Left lung (tissue), 10 donors: Measurements from ENCODE around the gene RNFT2. TPM values are rescaled to one million over a fixed set of nuclear protein-coding genes. Genes with fewer than 3 reads are reported as not detected.

Source experiments
- ATAC-seq: fragments of 200-7000 bp; cut with Tn5 transposase; one replicate; pipeline ENCODE4 v1.9.1; 2020; ENCODE audit warnings: moderate library complexity
- DNase-seq, 4 donors: peaks; one replicate each; pipeline ENCODE4 v3.0.0-alpha.2; 2013 to 2020
- H3K27ac ChIP-seq, 2 donors: fragments of 200-600 bp; sonication (generic) in 1 of 2; one replicate each; pipeline versions ENCODE4 v1.5.0 to v1.8.0; 2020 to 2021
- H3K27me3 ChIP-seq, 2 donors: fragments of 200-600 bp; sonication (generic) in 1 of 2; one replicate each; pipeline versions ENCODE4 v1.5.0 to v1.8.0; 2020 to 2021
- H3K36me3 ChIP-seq, 2 donors: fragments of 200-600 bp; sonication (generic) in 1 of 2; one replicate each; pipeline versions ENCODE4 v1.5.0 to v1.8.0; 2020 to 2021
- H3K4me1 ChIP-seq, 2 donors: fragments of 200-600 bp; one replicate each; pipeline ENCODE4 v1.8.0; 2021
- H3K4me3 ChIP-seq, 2 donors: fragments of 200-600 bp; sonication (generic) in 1 of 2; one replicate each; pipeline versions ENCODE4 v1.5.0 to v1.8.0; 2020 to 2021; ENCODE audit warnings: mild to moderate bottlenecking in 1 of 2
- H3K9me3 ChIP-seq, 2 donors: fragments of 200-600 bp; sonication (generic) in 1 of 2; one replicate each; pipeline versions ENCODE4 v1.5.0 to v1.8.0; 2020 to 2021
- CTCF ChIP-seq, 2 donors: fragments of 200-600 bp; sonication (generic) in 1 of 2; IDR thresholded peaks; one replicate each; pipeline versions ENCODE4 v1.5.0 to v1.8.0; 2021; ENCODE audit warnings: antibody characterized with exemption in 2 of 2
- intact Hi-C, 2 donors: fragments of 100-400 bp; cut with DNase I; formaldehyde crosslinking; loops; one replicate each; pipeline versions ENCODE4 v1.11.2 to v1.14.2; 2022
- polyA plus RNA-seq, 6 donors: library from polyadenylated mRNA; unstranded; fragments of 120-200 nt; gene quantifications; one replicate each; pipeline ENCODE4 v1.2.1, GENCODE V29; 2013; ENCODE audit not compliant: insufficient read length in 6 of 6
- total RNA-seq, 2 donors: library from RNA; stranded (reverse); fragmentation: NEBNext Ultra II Directional; extraction: Animal tissue kit (Norgen Biotek cat#: 25700); gene quantifications; one replicate each; pipeline ENCODE4 v1.2.1, GENCODE V29; 2021
- donor health status: DM: no; HTN: yes; CAD: no.
- donor health status: DM: no; HTN: no; CAD: no.

Gene RNFT2
- total and polyA plus RNA-seq, 8 donors = 3.4 to 5.5 (median 3.9) TPM

- peaks cover 0 to 6% of the 10 kb centered on the region in 2 donors for H3K4me1 ChIP-seq
- H3K36me3 ChIP-seq = no peaks in the 10 kb centered on the region
- DNase-seq (no peak), ATAC-seq (no peak)
- no peak for TF ChIP-seq CTCF (IDR thresholded peaks at IDR 0.05)
- intact Hi-C loops = loop anchor here in 1 of 2 donors (10.0 kb wide), 1 partner anchor 453 kb away; no protein-coding TSS in a partner anchor
- no peaks in the 10 kb centered on the region for H3K27me3 ChIP-seq
- no peak overlapping the region for H3K4me3 ChIP-seq
- no peaks in the 10 kb centered on the region for H3K9me3 ChIP-seq
- no peak overlapping the region for H3K27ac ChIP-seq
Observed at GRCh38 chr12:116701432-116701831, 36.7 kb upstream of the RNFT2 start.

- H3K27me3 ChIP-seq = no peaks in the 10 kb centered on the region
- H3K27ac ChIP-seq = no peak overlapping the region
- intact Hi-C loops = loop anchor here in 1 of 2 donors (10.0 kb wide), 1 partner anchor 451 kb away; no protein-coding TSS in a partner anchor
- H3K4me1 ChIP-seq = peaks cover 0 to 6% of the 10 kb centered on the region in 2 donors
- peak; percentile 92 to 93 for TF ChIP-seq CTCF (IDR thresholded peaks at IDR 0.05)
- ATAC-seq (peak; percentile 94), DNase-seq (peak in 2 of 4 donors; percentile 60 to 64)
- no peak overlapping the region for H3K4me3 ChIP-seq
- H3K9me3 ChIP-seq = no peaks in the 10 kb centered on the region
- H3K36me3 ChIP-seq = no peaks in the 10 kb centered on the region
Observed at GRCh38 chr12:116703214-116703795, 34.8 kb upstream of the RNFT2 start.

GRCh38 chr12:116707751-116708150 is 30.4 kb upstream of the RNFT2 start:
- ATAC-seq (no peak), DNase-seq (no peak)
- no peaks in the 10 kb centered on the region for H3K9me3 ChIP-seq
- H3K4me3 ChIP-seq = no peak overlapping the region
- peaks cover 8 to 17% of the 10 kb centered on the region in 2 donors for H3K4me1 ChIP-seq
- H3K27ac ChIP-seq = no peak overlapping the region
- peaks cover 0 to 9% of the 10 kb centered on the region in 2 donors for H3K36me3 ChIP-seq
- H3K27me3 ChIP-seq = peaks cover 0 to 19% of the 10 kb centered on the region in 2 donors
- intact Hi-C loops = loop anchor here in 1 of 2 donors (10.0 kb wide), 1 partner anchor 447 kb away; no protein-coding TSS in a partner anchor
- no peak for TF ChIP-seq CTCF (IDR thresholded peaks at IDR 0.05)

GRCh38 chr12:116708826-116709756 is 29.0 kb upstream of the RNFT2 start:
- H3K27ac ChIP-seq = no peak overlapping the region
- peak; percentile 29 to 69 for TF ChIP-seq CTCF (IDR thresholded peaks at IDR 0.05)
- H3K36me3 ChIP-seq = peaks cover 0 to 13% of the 10 kb centered on the region in 2 donors
- peaks cover 0 to 19% of the 10 kb centered on the region in 2 donors for H3K27me3 ChIP-seq
- ATAC-seq = peak; percentile 94
- no peaks in the 10 kb centered on the region for H3K9me3 ChIP-seq
- H3K4me1 ChIP-seq = peaks cover 8 to 11% of the 10 kb centered on the region in 2 donors
- peak in 2 of 4 donors; percentile 64 to 76 for DNase-seq
- intact Hi-C loops = loop anchor here in 1 of 2 donors (10.0 kb wide), 1 partner anchor 446 kb away; no protein-coding TSS in a partner anchor
- H3K4me3 ChIP-seq = no peak overlapping the region
